ENCODE results near the gene ATP9B. TPM values are rescaled to one million over a fixed set of nuclear protein-coding genes. Genes with fewer than 3 reads are reported as not detected.

Gene ATP9B
- total RNA-seq, 1 experiment from 2014 or later, result 25.6 TPM

DNA sequence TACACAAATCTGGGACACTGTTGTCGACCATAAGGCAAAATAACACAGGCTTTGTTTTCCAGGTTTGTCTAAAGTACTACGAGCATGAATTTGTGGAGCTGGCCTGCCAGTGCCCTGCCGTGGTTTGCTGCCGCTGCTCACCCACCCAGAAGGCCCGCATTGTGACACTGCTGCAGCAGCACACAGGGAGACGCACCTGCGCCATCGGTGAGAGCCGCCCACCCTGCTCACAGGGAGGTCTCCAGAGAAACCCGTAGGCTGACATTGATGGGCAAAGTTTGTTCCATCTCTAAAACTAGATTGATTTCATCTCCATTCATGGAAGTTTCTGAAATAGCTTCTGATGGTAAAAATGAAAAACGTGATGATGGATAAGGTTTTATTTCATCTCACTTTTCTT is 276.2 kb downstream of the ATP9B start:
- Mint-ChIP-seq H3K9me3 (ENCODE audit: low read depth, unreplicated experiment) (no peaks in the 10 kb centered on the region), H3K27me3 (ENCODE audit: unreplicated experiment) (no peaks in the 10 kb centered on the region), H3K4me1 (ENCODE audit: low read depth, unreplicated experiment) (no peaks in the 10 kb centered on the region), H3K4me3 (ENCODE audit: low read depth, unreplicated experiment) (no peak overlapping the region), H3K36me3 (ENCODE audit: insufficient read depth, unreplicated experiment) (peaks cover 5% of the 10 kb centered on the region), H3K27ac (ENCODE audit: unreplicated experiment) (no peak overlapping the region)
- TF ChIP-seq, protein P1, sequence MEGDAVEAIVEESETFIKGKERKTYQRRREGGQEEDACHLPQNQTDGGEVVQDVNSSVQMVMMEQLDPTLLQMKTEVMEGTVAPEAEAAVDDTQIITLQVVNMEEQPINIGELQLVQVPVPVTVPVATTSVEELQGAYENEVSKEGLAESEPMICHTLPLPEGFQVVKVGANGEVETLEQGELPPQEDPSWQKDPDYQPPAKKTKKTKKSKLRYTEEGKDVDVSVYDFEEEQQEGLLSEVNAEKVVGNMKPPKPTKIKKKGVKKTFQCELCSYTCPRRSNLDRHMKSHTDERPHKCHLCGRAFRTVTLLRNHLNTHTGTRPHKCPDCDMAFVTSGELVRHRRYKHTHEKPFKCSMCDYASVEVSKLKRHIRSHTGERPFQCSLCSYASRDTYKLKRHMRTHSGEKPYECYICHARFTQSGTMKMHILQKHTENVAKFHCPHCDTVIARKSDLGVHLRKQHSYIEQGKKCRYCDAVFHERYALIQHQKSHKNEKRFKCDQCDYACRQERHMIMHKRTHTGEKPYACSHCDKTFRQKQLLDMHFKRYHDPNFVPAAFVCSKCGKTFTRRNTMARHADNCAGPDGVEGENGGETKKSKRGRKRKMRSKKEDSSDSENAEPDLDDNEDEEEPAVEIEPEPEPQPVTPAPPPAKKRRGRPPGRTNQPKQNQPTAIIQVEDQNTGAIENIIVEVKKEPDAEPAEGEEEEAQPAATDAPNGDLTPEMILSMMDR (IDR thresholded peaks at IDR 0.05; ENCODE audit: unreplicated experiment), result no peak
- BruUV-seq (replicated peaks), result no TSS peak
- intact Hi-C loops (cut with micrococcal nuclease; ENCODE audit: unreplicated experiment), result no loop called here
- DNase-seq, result no peak
- CTCF ChIA-PET, result no interaction called here

DNA sequence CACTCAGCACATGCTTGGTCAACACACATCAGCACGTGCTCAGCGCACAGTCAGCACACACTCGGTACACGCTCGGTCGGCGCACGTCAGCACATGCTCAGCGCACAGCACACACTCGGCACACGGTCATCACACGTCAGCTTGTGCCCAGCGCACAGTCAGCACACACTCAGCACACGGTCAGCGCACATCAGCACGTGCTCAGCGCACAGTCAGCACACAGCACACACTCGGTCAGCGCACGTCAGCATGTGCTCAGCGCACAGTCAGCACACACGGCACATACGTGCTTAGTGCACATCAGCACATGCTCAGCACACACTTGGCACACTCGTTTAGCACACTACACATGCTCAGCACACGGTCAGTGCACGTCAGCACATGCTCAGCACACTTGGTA is 276.8 kb downstream of the ATP9B start:
- H3K4me1 Mint-ChIP-seq (ENCODE audit: low read depth, unreplicated experiment), result no peaks in the 10 kb centered on the region
- TF ChIP-seq, protein P1 (IDR thresholded peaks at IDR 0.05; ENCODE audit: unreplicated experiment), result no peak
- no TSS peak for BruUV-seq (replicated peaks)

DNA sequence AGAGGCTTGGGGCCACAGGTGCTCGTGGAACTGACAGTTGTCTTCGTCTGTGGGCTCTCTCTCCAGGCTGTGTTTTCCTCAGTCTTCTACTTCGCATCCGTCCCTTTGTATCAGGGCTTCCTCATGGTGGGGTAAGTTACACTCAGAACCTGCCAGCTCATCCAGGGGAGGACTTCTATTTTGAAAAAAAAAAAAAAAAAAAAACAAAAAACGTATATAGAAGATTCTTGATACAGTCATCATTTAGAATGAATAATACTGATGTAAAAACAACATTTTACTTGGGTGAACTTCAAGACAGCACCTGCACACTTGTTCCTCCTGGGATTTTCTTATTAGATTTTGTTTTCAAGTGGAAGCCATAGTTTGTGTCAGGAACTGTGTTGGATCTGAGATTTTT is 278.9 kb downstream of the ATP9B start:
- peaks cover 5% of the 10 kb centered on the region for H3K36me3 Mint-ChIP-seq (ENCODE audit: insufficient read depth, unreplicated experiment)
- H3K4me3 Mint-ChIP-seq (ENCODE audit: low read depth, unreplicated experiment), result no peak overlapping the region
- no peaks in the 10 kb centered on the region for H3K9me3 Mint-ChIP-seq (ENCODE audit: low read depth, unreplicated experiment)
- H3K27ac Mint-ChIP-seq (ENCODE audit: unreplicated experiment), result no peak overlapping the region
- no TSS peak for BruUV-seq (replicated peaks)
- TF ChIP-seq, protein P1 (IDR thresholded peaks at IDR 0.05; ENCODE audit: unreplicated experiment), result no peak
- no peak for DNase-seq
- intact Hi-C loops (cut with micrococcal nuclease; ENCODE audit: unreplicated experiment), result no loop called here
- CTCF ChIA-PET, result no interaction called here
- H3K27me3 Mint-ChIP-seq (ENCODE audit: unreplicated experiment), result no peaks in the 10 kb centered on the region
- H3K4me1 Mint-ChIP-seq (ENCODE audit: low read depth, unreplicated experiment), result no peaks in the 10 kb centered on the region

More for the DNA sequence above, 276.8 kb downstream of the ATP9B start:
- intact Hi-C loops (cut with micrococcal nuclease; ENCODE audit: unreplicated experiment), result no loop called here
- Mint-ChIP-seq H3K9me3 (ENCODE audit: low read depth, unreplicated experiment) (no peaks in the 10 kb centered on the region), H3K4me3 (ENCODE audit: low read depth, unreplicated experiment) (no peak overlapping the region), H3K27ac (ENCODE audit: unreplicated experiment) (no peak overlapping the region), H3K36me3 (ENCODE audit: insufficient read depth, unreplicated experiment) (peaks cover 5% of the 10 kb centered on the region), H3K27me3 (ENCODE audit: unreplicated experiment) (no peaks in the 10 kb centered on the region)
- CTCF ChIA-PET, result no interaction called here
- no peak for DNase-seq

DNA sequence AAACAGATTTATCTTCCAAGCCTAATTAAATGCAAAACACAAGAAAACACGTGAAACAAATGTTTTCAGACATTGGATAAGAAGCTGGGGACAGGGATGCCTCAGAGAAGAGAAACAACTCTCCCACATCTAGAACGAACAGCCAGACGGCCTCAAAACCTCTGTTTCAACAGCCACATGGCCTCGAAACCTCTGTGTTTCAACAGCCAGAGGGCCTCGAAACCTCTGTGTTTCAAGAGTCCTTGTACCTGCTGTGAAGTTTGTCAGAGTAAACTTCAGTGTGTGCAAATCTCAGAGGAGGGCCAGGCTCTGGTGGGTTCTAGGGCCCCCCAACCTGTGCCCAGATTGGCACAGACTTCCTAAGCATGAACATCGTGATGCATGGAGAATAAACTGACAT is 283.2 kb downstream of the ATP9B start:
- Mint-ChIP-seq H3K27me3 (ENCODE audit: unreplicated experiment) (no peaks in the 10 kb centered on the region), H3K36me3 (ENCODE audit: insufficient read depth, unreplicated experiment) (no peaks in the 10 kb centered on the region), H3K4me1 (ENCODE audit: low read depth, unreplicated experiment) (no peaks in the 10 kb centered on the region), H3K4me3 (ENCODE audit: low read depth, unreplicated experiment) (no peak overlapping the region), H3K27ac (ENCODE audit: unreplicated experiment) (no peak overlapping the region), H3K9me3 (ENCODE audit: low read depth, unreplicated experiment) (no peaks in the 10 kb centered on the region)
- CTCF ChIA-PET, result no interaction called here
- intact Hi-C loops (cut with micrococcal nuclease; ENCODE audit: unreplicated experiment), result no loop called here
- no peak for DNase-seq
- TF ChIP-seq, protein P1 (IDR thresholded peaks at IDR 0.05; ENCODE audit: unreplicated experiment), result no peak
- BruUV-seq (replicated peaks), result no TSS peak

DNA sequence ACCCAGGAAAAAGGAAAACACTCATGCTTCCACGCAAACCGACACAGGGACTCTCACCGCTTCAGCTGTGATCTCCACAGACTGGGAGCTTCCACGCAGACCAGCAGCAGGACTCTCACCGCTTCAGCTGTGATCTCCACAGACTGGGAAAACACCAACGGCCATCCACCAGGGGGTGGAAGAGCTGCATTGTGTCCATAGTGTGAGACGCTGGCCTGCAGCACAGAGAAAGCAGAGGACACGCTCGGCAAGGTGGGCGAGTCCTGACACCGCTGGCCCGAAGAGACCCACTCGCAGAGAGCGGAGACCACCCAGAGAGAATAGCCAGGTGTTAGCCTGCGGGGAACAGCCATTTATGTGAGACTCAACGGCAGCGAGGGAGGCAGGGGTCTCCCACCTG is 284.1 kb downstream of the ATP9B start:
- DNase-seq, result no peak

More for the DNA sequence above, 284.1 kb downstream of the ATP9B start:
- TF ChIP-seq, protein P1 (IDR thresholded peaks at IDR 0.05; ENCODE audit: unreplicated experiment), result no peak
- Mint-ChIP-seq H3K27me3 (ENCODE audit: unreplicated experiment) (no peaks in the 10 kb centered on the region), H3K4me3 (ENCODE audit: low read depth, unreplicated experiment) (no peak overlapping the region), H3K36me3 (ENCODE audit: insufficient read depth, unreplicated experiment) (no peaks in the 10 kb centered on the region), H3K9me3 (ENCODE audit: low read depth, unreplicated experiment) (no peaks in the 10 kb centered on the region), H3K27ac (ENCODE audit: unreplicated experiment) (no peak overlapping the region), H3K4me1 (ENCODE audit: low read depth, unreplicated experiment) (no peaks in the 10 kb centered on the region)
- CTCF ChIA-PET, result no interaction called here
- intact Hi-C loops (cut with micrococcal nuclease; ENCODE audit: unreplicated experiment), result no loop called here
- no TSS peak for BruUV-seq (replicated peaks)
